Activated T-helper 1 cell treated with Interleukin-2 at 50 U/mL for 16 hours (primary cell): ENCODE results near the gene KIAA1210.

Experiments
- DNase-seq: peaks from one replicate; pipeline ENCODE4 v3.0.0-alpha.2; 2020; ENCODE audit warnings: low read depth

The KIAA1210 gene

DNA sequence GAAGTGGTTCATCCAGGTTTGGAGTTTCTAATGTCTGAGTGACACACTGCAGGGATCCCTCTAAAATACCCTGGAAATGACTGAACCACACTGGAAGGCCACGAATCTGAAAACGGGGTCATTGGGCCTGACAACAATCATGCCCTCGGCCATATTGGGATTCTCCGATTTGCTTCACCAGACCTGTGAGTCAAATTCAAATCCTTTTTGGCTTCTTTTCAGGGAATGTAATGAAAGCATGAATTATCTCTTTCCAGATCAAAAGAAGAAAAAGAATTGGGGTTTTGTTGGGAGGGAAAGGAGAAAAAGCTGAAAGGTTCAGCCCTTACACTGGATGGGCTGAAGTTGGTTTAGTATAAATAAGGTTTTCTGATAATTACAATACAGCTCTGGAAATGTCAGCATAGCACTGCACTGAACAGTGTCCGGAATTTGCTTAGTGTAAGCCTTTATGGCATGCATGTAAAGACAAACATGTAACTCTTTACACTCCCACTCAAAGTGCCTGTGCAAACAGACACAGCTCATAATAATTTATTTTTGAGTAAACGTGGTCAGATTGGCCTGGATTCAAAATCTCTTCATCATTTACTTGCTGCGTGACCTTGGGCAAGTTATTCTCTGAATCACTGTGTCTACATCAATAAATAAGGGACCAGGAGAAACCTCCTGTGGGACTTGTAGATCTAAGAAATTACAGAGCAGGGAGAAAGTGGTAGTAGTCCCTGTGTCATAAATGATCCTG is 33.4 kb downstream of the KIAA1210 start:
- no peak for DNase-seq

DNA sequence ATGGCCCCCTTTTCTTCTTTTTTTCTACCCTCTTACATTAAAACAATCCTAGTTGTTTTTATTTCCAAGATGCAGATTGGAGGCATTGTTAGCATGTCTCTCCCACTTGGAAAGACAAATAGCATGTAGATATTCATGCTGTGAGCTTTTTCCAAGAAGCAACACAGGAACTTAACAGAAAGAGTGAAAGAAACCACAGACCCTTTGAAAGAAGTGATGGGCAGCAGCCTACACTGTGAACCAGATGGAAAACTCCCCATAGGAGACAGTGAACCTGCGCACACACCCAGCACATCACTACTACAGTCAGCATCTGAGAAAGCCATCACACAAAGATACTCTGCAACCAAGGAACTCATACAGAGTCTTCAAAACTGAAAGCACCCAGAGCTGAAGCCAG is 37.0 kb downstream of the KIAA1210 start:
- no peak for DNase-seq

DNA sequence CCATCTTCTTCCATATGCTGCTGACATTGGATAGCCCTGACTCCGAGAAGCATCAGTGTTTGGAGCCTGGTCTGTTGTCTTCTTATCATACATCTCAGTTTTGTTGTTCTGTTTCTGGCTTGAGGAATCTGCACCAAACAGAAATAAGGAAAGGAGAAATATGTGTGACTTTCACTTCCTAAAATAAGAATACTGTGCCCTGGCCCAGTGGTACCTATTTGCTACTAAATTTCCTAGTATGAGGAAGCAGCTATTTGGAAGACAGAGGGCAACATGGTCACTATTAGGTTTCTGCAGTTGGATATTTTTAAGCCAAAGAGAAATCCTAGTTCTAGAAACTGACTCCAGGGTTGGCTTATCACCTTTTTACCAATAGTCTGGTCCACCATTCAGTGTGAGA is 38.0 kb downstream of the KIAA1210 start:
- DNase-seq, result no peak

DNA sequence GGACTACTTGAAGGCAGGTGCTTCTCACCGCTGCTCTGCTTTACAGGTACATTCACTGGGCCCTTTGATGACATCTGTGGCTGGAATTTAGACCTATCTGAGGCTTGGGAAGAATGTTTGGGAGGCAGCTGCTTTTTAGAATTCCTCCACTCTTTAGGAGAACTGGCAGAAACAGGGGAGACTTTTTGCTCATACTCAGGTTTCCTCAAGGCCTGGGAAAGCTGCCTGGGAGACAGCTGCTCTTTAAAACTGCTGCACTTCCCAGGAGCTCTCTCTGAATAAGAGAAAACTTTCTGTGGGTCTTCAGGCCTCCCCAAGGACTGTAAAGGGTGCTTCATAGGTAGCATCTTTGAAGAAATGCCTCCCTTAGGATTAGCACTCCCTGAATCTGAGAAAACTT is 40.5 kb downstream of the KIAA1210 start:
- no peak for DNase-seq

DNA sequence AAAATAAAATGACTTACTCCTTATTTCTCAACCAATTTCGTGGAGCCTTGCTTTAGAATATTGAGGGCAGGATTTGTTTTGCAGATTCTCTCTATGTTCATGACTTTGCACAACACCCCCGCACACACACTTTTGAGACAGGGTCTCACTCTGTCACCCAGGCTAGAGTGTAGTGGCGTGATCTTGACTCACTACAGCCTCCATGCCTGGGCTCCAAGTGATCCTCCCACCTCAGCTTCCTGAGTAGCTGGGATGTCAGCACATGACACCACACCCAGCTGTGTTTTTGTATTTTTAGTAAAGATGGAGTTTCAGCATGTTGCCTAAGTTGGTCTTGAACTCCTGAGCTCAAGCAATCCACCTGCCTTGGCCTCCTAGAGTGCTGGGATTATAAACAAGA is 42.8 kb downstream of the KIAA1210 start:
- no peak for DNase-seq

DNA sequence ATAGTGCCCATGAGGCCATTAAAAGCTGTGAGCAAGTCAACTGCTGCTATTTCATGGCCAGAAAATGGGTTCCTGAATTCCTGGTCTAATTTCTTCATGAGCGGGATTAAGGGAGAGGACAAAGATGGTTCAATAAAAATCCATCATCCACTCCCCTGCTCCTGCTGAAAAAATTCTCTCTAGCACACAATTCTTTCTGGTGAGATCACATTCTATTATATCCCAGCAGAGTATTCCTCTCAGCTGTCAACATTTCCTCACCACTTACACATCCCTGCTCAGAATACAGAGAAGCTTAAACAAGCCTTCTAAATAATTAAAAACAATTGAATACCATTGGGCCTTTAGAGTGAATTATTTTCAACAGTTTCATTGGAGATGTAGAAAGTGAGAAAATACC is 45.3 kb downstream of the KIAA1210 start:
- DNase-seq, result no peak

DNA sequence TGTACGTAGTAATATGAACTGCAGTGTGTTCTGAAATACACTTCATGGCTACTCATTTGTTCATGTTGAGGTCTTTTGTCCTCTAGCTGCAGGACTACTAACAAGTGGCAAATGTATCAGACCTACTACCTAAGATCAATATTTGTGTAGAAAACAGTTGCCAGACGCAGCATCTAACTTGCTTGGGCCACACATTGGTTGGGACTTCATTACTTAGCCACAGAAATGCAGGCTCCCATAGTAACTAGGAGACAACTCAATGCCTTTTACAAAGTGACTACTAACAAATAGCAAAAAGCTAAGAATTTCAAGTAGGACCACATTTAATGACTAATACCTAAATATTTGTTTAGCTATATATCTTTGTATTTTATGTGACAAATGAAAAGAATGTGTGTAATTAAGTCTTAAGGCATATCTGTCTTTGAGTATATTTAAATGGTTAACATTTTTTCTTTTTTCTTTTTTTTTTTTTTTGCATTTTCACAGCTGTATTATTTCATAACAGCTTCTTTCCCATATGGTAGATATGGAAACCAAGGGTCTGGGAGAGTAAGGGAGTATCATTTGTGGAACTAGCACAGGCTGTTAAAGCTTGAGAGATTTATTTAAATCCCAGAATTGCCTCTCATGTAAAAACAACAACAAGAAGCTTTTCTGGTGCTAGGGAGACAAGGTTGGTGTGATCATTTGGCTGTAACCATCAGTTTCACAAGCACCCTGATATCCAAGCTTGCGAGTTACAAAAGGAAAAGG is 52.2 kb downstream of the KIAA1210 start:
- DNase-seq, result no peak

DNA sequence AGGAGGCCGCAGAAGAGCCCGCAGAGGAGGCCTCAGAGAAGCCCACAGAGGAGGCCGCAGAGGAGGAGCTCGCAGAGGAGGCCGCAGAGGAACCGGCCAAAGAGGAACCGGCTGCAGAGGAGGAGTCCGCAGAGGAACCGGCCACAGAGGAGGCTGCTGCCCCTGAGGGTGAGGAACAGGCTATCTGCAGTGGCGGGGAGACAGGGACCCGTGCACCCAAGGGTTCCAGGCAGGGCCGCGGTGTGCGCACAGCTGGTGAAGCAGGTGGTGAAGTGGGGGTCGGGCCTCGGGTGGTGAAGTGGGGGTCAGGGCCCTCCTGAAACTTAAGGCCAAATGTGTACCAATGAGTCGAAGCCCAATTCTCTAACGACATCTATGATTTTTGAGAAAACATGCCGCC is 53.7 kb downstream of the KIAA1210 start:
- DNase-seq, result no peak

DNA sequence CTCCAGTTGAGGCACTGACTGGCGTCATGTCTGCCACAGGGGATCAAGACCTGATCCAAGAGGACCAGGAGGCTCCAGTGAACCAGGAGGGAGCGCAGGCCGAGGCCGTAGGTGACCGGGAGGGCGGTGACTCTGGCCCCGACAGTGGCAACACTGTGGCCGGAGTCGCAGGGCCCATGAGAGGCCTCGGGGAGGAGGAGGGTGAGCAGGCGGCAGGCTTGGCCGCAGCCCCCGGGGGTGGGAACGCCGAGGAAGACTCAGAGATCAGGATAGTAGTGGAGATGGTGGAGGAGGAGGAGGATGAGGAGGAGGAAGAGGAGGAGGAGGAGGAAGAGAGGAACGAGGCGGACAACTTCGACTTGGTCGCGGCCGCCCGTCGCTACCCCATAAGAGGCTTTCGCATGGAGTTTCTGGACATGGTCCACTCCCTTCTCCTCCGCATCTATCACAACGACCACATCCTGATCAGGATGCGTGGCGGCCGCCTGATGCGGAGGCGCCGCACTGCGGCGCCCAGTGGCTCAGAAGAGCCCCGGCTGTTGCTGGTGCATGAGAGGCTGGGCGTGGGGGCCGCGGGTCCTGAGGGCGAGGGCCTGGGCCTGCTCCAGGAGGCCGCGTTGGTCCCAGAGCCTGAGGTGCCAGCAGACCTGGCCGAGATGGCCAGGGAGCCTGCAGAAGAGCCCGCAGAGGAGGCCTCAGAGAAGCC is 54.3 kb downstream of the KIAA1210 start:
- no peak for DNase-seq

DNA sequence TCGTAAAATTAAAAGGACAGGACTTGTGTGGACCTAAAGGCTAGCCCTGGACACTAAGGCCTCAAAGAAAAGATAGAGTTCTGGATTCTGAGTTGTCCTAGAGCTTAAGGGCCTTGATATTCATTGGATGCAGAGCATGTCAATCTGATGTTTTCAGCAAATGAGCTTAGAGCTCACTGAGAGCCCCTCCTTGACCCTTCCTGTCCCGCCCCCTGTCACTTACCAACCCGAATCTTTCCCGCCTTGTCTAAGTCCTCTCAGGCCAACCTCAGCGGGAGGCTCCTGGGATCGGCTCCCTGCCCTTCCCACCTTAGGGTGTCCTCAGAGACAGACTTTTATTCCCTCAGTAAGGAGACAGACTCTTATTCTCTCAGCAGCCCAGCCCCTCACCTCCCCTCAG is 54.9 kb downstream of the KIAA1210 start, which contains the start of gene CT47C1:
CT47C1 (plus strand) TSS at position 250 of the 400 bp plus-strand sequence. CDS start 233 bp downstream, outside the sequence.
- DNase-seq, result no peak

DNA sequence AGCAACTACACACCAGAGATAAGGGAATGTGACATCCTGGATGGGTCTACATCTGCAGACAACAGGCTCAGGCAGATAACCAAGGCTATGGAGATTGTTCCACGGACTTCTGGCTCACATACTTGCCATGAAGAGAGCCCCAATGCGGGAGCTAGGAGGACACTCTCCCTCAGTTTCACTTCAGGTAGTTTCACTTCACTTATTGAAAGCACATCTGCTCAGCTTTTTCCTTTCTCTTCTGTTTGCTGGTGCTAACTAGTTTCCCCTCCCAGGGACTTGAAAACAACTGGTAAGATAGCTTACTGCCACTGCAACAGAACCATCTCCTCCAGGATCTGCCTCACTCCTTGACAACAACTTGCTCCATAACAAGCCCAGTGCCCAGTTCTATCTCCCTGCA is 56.2 kb downstream of the KIAA1210 start:
- no peak for DNase-seq

DNA sequence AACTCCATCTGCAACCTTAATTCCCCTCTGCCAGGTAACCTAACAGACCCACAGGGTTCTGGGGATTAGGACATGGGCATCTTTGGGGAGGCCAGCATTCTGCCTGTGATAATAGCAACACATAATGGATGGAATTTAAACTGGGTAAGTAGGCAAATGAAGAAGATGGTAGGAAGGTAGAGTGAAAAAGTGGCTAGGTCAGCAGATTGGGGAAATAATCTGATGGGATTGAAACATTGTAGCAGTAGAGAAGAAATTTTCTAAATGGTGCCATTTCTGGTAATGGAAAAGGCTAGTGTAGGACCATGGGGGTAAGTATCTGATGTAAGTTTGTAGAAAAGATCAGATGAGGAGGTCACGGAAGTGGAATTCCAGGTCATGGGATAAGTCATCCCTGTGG is 57.9 kb downstream of the KIAA1210 start:
- no peak for DNase-seq

DNA sequence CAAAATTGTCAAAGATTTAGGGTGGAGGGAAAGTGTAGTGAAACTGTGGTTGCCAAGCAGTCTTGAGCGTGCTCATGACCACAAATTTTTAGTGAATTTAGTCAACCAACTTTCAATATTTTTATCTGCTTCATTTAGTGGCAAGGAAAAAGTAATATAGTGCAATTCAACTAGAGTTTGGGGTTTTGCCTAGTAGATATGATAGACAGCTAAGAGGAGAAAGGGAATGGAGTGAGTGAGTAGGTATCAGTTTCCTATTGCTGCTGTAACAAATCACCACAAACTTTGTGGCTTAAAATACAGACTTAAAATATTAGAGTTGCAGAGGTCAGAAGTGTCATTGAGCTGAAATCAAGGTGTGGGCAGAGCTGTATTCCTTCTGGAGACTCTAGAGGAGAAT is 58.5 kb downstream of the KIAA1210 start:
- no peak for DNase-seq

DNA sequence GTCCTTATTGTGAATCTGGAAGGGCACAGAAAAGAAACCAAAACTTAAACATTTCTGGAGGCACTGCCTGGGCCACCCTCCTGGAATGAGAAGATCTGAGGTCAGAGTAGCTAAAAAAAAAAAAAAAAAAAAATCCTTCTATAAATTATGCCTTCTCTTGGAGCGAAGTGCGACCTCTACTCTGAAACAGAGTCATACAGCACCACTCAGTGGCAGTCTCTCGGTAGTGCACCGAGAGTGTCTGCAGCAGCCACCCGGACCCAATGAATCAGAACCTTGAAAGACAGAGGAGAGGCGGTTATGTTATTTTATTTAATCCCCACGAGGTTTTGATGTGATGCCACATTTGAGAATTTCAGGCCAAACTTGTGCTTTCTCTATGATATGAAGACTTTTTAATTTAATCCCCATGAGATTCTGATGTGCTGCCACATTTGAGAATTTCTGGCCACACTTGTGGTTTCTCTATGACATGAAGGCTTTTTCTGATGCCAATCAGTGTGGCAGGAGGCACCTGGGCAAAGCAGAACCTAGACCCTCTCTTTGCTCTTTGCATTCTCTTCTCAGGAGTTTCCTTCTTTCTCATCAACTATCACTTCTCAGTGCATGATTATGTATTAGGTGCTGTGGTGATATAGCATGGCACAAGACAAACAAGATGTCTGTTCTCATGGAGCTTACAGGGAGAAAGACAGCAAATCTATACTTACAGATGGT is 60.4 kb downstream of the KIAA1210 start:
- no peak for DNase-seq

DNA sequence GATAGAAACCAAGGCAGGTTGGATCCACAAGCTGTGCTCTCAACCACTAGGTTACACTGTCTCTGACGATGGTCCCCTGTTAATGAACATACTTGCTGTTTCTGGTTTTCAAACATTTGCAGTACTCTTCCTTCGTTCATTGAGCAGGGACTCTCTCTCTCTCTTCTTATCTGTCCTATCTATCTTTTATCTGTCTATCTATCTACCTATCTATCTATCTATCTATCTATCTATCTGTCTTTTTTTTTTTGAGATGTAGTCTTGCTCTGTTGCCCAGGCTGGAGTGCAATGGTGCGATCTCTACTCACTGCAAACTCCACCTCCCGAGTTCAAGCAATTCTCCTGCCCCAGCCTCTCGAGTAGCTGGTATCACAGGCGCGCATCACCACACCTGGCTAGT is 64.2 kb downstream of the KIAA1210 start:
- DNase-seq, result no peak

DNA sequence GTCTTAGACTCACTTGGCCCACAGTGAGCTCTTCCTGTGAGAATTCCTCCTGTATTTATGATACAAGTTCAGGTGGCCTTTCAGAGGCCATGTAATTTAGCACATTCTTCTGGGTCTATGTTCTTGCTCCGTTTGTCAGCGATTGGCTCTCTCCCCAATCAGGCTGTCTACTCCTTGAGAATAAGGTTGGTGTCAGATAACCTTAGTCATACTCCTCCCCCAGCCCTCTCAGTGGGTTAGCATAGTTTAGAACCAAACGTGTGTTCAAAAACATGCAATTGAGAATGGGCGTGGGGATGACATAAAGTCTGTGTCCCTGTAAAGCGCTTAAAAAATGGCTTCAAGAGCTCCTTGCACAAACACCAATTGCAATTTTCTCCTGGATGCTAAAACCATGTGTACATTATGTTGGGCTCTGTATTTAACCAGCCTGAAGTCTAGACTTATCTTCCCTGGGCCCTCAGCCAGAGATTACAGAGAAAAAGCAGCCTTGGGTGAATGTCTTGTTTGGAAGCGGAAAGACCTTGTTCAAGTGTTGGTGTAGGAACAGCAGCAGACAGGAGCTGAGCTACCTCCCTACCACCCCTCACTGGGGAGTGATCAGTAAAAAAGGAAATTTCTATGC is 64.8 kb downstream of the KIAA1210 start:
- DNase-seq, result no peak

DNA sequence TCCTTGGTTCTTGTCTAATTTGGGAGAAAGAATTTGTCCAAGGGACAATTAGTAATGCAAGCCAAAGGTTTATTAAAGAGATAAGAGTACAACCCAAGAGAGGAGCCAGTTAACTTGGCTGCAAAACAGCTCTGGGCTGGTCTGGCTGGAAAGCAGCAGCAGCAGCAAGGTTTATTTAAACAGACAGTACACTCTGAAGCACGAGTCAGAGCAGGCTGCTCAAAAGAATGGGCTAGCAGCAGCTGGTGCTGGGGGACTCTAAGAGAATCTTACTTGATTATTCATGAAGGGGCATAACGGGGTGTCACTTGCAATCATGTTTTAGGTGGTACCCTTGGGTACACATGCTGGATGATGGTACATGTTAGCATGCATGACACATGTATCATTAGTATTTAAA is 71.9 kb downstream of the KIAA1210 start:
- DNase-seq, result no peak

DNA sequence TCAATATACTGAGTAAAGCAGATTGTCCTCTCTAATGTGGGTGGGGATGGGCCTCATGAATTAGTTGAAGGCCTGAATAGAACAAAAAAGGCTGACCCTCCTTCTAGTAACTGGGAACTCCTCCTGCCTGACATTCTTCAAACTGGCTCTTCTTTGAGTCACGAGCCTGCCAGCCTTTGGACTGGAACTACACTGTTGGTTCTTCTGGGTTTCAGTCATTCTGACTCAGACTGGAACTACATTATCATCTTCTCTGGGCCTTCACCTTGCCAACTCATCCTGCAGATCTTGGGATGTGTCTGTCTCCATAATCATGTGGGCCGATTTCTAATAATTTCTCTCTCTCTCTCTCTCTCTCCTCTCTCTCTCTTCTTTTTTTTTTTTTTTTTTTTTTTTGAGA is 81.7 kb downstream of the KIAA1210 start:
- DNase-seq, result no peak

DNA sequence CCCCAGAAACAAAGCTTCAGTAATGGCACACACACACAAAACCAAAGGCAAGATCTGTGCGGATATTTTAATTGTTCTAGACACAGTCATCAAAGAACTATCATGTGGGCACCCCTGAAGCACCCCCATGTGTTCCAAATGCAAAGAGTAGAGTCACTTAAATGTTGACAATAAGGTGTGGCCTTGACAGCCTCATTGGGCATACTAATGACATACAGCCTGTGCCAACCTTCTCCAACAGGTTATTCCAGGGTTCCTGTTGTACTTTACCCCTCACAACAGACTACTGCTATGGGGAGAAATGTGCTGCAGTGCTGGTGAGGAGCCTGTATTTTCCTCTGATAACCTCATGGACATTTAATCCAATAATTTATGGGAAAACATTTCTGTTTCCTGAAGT is 84.6 kb downstream of the KIAA1210 start:
- no peak for DNase-seq

DNA sequence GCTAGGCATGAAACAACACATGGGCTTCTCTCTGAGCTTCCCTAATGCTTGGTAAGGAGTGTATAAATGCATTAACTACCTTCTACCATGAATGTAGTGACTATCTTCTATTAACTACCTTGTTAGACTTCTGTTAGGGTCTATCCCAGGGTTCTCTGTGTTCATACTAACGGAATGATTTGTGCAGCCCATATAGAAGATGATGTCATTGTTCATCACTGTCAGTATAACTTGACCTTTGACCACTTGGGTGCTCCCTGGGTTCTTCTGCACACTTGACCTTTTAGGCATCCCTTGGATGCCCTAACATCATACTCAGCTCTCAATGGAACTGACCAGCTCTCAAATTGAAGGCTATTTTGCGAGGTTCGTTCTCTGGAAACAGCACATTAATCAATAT is 85.6 kb downstream of the KIAA1210 start:
- DNase-seq, result no peak

DNA sequence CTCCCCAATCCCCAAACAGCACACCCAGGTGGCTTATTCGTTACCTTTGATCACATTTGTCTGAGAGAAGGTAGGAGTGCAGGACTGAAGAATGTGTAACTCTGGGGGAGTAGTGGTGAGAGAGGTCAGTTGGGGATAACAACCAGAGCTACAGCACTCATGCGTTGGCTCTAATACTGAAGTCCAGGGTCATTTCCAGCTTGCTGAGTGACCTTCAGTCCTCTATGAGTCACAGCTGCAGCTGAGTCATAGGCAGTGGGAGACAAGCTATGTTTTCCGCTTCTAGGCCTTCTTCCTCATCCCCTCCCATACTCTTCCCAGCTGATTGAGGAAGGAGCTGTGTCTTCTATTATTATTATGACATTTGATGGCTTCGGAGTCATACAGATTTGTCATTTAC is 86.4 kb downstream of the KIAA1210 start:
- DNase-seq, result no peak

DNA sequence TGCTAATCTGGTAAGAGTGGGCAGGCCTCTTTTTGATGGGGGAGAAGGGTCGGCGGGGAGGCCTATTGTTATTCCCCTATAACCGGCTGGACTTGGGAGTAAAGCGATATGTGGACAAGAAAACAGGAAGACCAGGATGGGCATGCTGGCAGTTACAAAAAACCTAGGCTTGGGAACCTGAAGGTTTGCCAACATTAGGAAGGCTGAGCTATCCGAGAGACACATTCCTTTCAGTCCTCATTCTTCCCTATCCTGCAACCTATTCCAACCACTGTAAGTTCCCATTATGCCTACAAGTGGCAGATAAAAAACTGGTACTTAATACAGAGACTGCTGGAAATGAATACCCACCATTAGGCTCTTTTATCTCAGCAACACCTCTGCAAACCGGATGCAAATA is 87.2 kb downstream of the KIAA1210 start:
- DNase-seq, result no peak
